HEK293T (cell line): Measurements from ENCODE around the gene ATP2B2.

Experiments
- CTCF ChIA-PET: fragments of 350-600 bp; formaldehyde crosslinking; extraction: SDS; loops from one replicate; lab custom pipeline; 2021; ENCODE audit warnings: antibody characterized with exemption, inconsistent platforms; lab: Yijun Ruan, JAX
- POLR2A ChIA-PET: fragments of 350-600 bp; formaldehyde crosslinking; extraction: SDS; loops from one replicate; lab custom pipeline; 2020; ENCODE audit warnings: antibody characterized with exemption, inconsistent platforms; lab: Yijun Ruan, JAX
- DNase-seq: peaks from one replicate; pipeline ENCODE4 v3.0.0; 2012; ENCODE audit warnings: mixed read lengths; ENCODE audit errors: extremely low spot score
- ARNT ChIP-seq: fragments of 450-650 bp; IDR thresholded peaks from 2 replicates; pipeline ENCODE4 v1.6.1; 2017; ENCODE audit warnings: mild to moderate bottlenecking
- BHLHE40 ChIP-seq: fragments of 450-650 bp; IDR thresholded peaks from 2 replicates; pipeline ENCODE4 v1.6.1; 2016; ENCODE audit warnings: mild to moderate bottlenecking, moderate library complexity, borderline replicate concordance
- CTBP1 ChIP-seq: fragments of 450-650 bp; IDR thresholded peaks from 2 replicates; pipeline ENCODE4 v1.6.1; 2016; ENCODE audit warnings: borderline replicate concordance
- ELF4 ChIP-seq: fragments of 450-650 bp; IDR thresholded peaks from 2 replicates; pipeline ENCODE4 v1.6.1; 2017; ENCODE audit warnings: antibody characterized with exemption
- FOXA1 ChIP-seq: fragments of 450-650 bp; IDR thresholded peaks from 2 replicates; pipeline ENCODE4 v1.6.1; 2016; ENCODE audit warnings: mild to moderate bottlenecking
- FOXK2 ChIP-seq: fragments of 450-650 bp; IDR thresholded peaks from 2 replicates; pipeline ENCODE4 v1.6.1; 2016; ENCODE audit warnings: mild to moderate bottlenecking
- FOXM1 ChIP-seq: fragments of 450-650 bp; IDR thresholded peaks from 2 replicates; pipeline ENCODE4 v1.6.1; 2017; ENCODE audit warnings: mild to moderate bottlenecking, borderline replicate concordance
- HDGF ChIP-seq: fragments of 450-650 bp; IDR thresholded peaks from 2 replicates; pipeline ENCODE4 v1.6.1; 2017; ENCODE audit warnings: antibody characterized with exemption, borderline replicate concordance
- L3MBTL2 ChIP-seq: fragments of 450-650 bp; conservative IDR thresholded peaks from 2 replicates; pipeline ENCODE4 v1.6.1; 2016; ENCODE audit warnings: mild to moderate bottlenecking
- LEF1 ChIP-seq: fragments of 450-650 bp; IDR thresholded peaks from 2 replicates; pipeline ENCODE4 v1.6.1; 2017; ENCODE audit warnings: mild to moderate bottlenecking, borderline replicate concordance
- NFRKB ChIP-seq: fragments of 450-650 bp; IDR thresholded peaks from 2 replicates; pipeline ENCODE4 v1.6.1; 2016; ENCODE audit warnings: mild to moderate bottlenecking, moderate library complexity
- PKNOX1 ChIP-seq: fragments of 450-650 bp; IDR thresholded peaks from 2 replicates; pipeline ENCODE4 v1.6.1; 2016
- SP1 ChIP-seq: fragments of 450-650 bp; IDR thresholded peaks from 2 replicates; pipeline ENCODE4 v1.6.1; 2017
- SUZ12 ChIP-seq: fragments of 450-650 bp; IDR thresholded peaks from 2 replicates; pipeline ENCODE4 v1.6.1; 2016; ENCODE audit warnings: mild to moderate bottlenecking
- TARDBP ChIP-seq: fragments of 450-650 bp; IDR thresholded peaks from 2 replicates; pipeline ENCODE4 v1.6.1; 2016
- ZNF384 ChIP-seq: fragments of 450-650 bp; IDR thresholded peaks from 2 replicates; pipeline ENCODE4 v1.6.1; 2016

Gene ATP2B2

GRCh38 chr3:10522646-10523303 lies 17.4 kb upstream of the ATP2B2 start:
- TF ChIP-seq NFRKB (no peak), HDGF (no peak)
- DNase-seq: no peak
- ChIA-PET CTCF (interaction anchor here (0.6 to 0.7 kb wide), 2 partner anchors 181 to 255 kb away, joined by 3 to 4 read pairs; no protein-coding TSS in a partner anchor), POLR2A (no interaction called here)

- ChIA-PET POLR2A (no interaction called here), CTCF (interaction anchor here (0.7 kb wide), 1 partner anchor 180 kb away, joined by 3 read pairs; no protein-coding TSS in a partner anchor)
- DNase-seq: no peak
- TF ChIP-seq TARDBP (no peak), NFRKB (no peak), PKNOX1 (no peak), FOXM1 (no peak), CTBP1 (no peak), LEF1 (no peak), BHLHE40 (no peak), ARNT (no peak), FOXA1 (no peak), FOXK2 (no peak), SUZ12 (no peak), ZNF384 (no peak), HDGF (no peak), ELF4 (no peak), SP1 (no peak), L3MBTL2 (no peak)
Observed at GRCh38 chr3:10521772-10522441, 16.5 kb upstream of the ATP2B2 start.

GRCh38 chr3:10520072-10520471 lies 14.7 kb upstream of the ATP2B2 start:
- no peak for TF ChIP-seq TARDBP
- TF ChIP-seq FOXA1: no peak
- no peak for TF ChIP-seq ARNT
- TF ChIP-seq ZNF384: no peak
- no peak for TF ChIP-seq PKNOX1
- no peak for TF ChIP-seq L3MBTL2
- no peak for TF ChIP-seq HDGF
- TF ChIP-seq FOXM1: no peak
- TF ChIP-seq FOXK2: no peak
- no peak for TF ChIP-seq CTBP1
- no peak for TF ChIP-seq SP1
- TF ChIP-seq LEF1: no peak
- no peak for TF ChIP-seq SUZ12
- TF ChIP-seq NFRKB: no peak
- no peak for TF ChIP-seq ELF4
- TF ChIP-seq BHLHE40: no peak
- DNase-seq: no peak
- CTCF ChIA-PET: no interaction called here
- POLR2A ChIA-PET: no interaction called here

- no peak for TF ChIP-seq LEF1
- no peak for TF ChIP-seq SUZ12
- TF ChIP-seq NFRKB: no peak
- no peak for TF ChIP-seq ZNF384
- TF ChIP-seq FOXK2: no peak
- no peak for TF ChIP-seq ELF4
- TF ChIP-seq PKNOX1: no peak
- no peak for TF ChIP-seq CTBP1
- TF ChIP-seq BHLHE40: no peak
- TF ChIP-seq SP1: no peak
- TF ChIP-seq ARNT: no peak
- no peak for TF ChIP-seq FOXA1
- TF ChIP-seq L3MBTL2: no peak
- no peak for TF ChIP-seq FOXM1
- ChIA-PET POLR2A (no interaction called here), CTCF (no interaction called here)
- no peak for DNase-seq
Observed at GRCh38 chr3:10519236-10519635, 13.8 kb upstream of the ATP2B2 start.

GRCh38 chr3:10518506-10519150 lies 13.2 kb upstream of the ATP2B2 start:
- POLR2A ChIA-PET: no interaction called here
- no peak for DNase-seq
- CTCF ChIA-PET: no interaction called here
- TF ChIP-seq TARDBP: no peak
- TF ChIP-seq CTBP1: no peak
- no peak for TF ChIP-seq NFRKB
- TF ChIP-seq SUZ12: no peak
- no peak for TF ChIP-seq FOXA1
- no peak for TF ChIP-seq HDGF

GRCh38 chr3:10517627-10518026 lies 12.2 kb upstream of the ATP2B2 start:
- no peak for DNase-seq
- TF ChIP-seq LEF1: no peak
- no peak for TF ChIP-seq TARDBP
- TF ChIP-seq FOXM1: no peak
- no peak for TF ChIP-seq ZNF384
- TF ChIP-seq L3MBTL2: no peak
- no peak for TF ChIP-seq ARNT
- no peak for TF ChIP-seq FOXK2
- ChIA-PET CTCF (interaction anchor here (0.7 kb wide), 1 partner anchor 241 kb away, joined by 3 read pairs; no protein-coding TSS in a partner anchor), POLR2A (no interaction called here)
